ENCODE results near the gene CDK5R1.

CDK5R1 gene

GRCh38 chr17:32492264-32492589 is 5.4 kb downstream of the CDK5R1 start:
- no peak for DNase-seq (ENCODE audit: extremely low read depth in 1 of 2, low read depth in 1 of 2)

- DNase-seq (ENCODE audit: extremely low read depth in 1 of 2, low read depth in 1 of 2), result no peak
Observed at GRCh38 chr17:32492648-32493289, 6.0 kb downstream of the CDK5R1 start.

GRCh38 chr17:32493571-32493970 is 6.8 kb downstream of the CDK5R1 start:
- no peak for DNase-seq (ENCODE audit: extremely low read depth in 1 of 2, low read depth in 1 of 2)

GRCh38 chr17:32493976-32494513 is 7.3 kb downstream of the CDK5R1 start:
- DNase-seq (ENCODE audit: extremely low read depth in 1 of 2, low read depth in 1 of 2), result no peak

GRCh38 chr17:32494621-32495358 is 8.0 kb downstream of the CDK5R1 start:
- no peak for DNase-seq (ENCODE audit: extremely low read depth in 1 of 2, low read depth in 1 of 2)

- no peak for DNase-seq (ENCODE audit: extremely low read depth in 1 of 2, low read depth in 1 of 2)
Observed at GRCh38 chr17:32495359-32496231, 8.8 kb downstream of the CDK5R1 start.

- DNase-seq (ENCODE audit: extremely low read depth in 1 of 2, low read depth in 1 of 2), result no peak
Observed at GRCh38 chr17:32496395-32497073, 9.7 kb downstream of the CDK5R1 start.

- no peak for DNase-seq (ENCODE audit: extremely low read depth in 1 of 2, low read depth in 1 of 2)
Observed at GRCh38 chr17:32497431-32498205, 10.8 kb downstream of the CDK5R1 start.

GRCh38 chr17:32498391-32498790 is 11.6 kb downstream of the CDK5R1 start:
- DNase-seq (ENCODE audit: extremely low read depth in 1 of 2, low read depth in 1 of 2), result no peak

- no peak for DNase-seq (ENCODE audit: extremely low read depth in 1 of 2, low read depth in 1 of 2)
Observed at GRCh38 chr17:32502013-32502412, 15.2 kb downstream of the CDK5R1 start.

- DNase-seq (ENCODE audit: extremely low read depth in 1 of 2, low read depth in 1 of 2), result no peak
Observed at GRCh38 chr17:32502710-32503109, 15.9 kb downstream of the CDK5R1 start.

- DNase-seq (ENCODE audit: extremely low read depth in 1 of 2, low read depth in 1 of 2), result no peak
Observed at GRCh38 chr17:32503251-32504165, 16.7 kb downstream of the CDK5R1 start.

- DNase-seq (ENCODE audit: extremely low read depth in 1 of 2, low read depth in 1 of 2), result no peak
Observed at GRCh38 chr17:32504166-32504990, 17.6 kb downstream of the CDK5R1 start.

- DNase-seq (ENCODE audit: extremely low read depth in 1 of 2, low read depth in 1 of 2), result no peak
Observed at GRCh38 chr17:32508926-32509325, 22.1 kb downstream of the CDK5R1 start.

GRCh38 chr17:32510466-32510865 is 23.7 kb downstream of the CDK5R1 start:
- no peak for DNase-seq (ENCODE audit: extremely low read depth in 1 of 2, low read depth in 1 of 2)

- no peak for DNase-seq (ENCODE audit: extremely low read depth in 1 of 2, low read depth in 1 of 2)
Observed at GRCh38 chr17:32512328-32512727, 25.5 kb downstream of the CDK5R1 start.

- DNase-seq (ENCODE audit: extremely low read depth in 1 of 2, low read depth in 1 of 2), result no peak
Observed at GRCh38 chr17:32513579-32513978, 26.8 kb downstream of the CDK5R1 start.

- DNase-seq (ENCODE audit: extremely low read depth in 1 of 2, low read depth in 1 of 2), result no peak
Observed at GRCh38 chr17:32514606-32515005, 27.8 kb downstream of the CDK5R1 start.

All from activated CD8-positive, alpha-beta memory T cell treated with anti-CD3 and anti-CD28 coated beads for 1 hour (primary cell).